ENCODE data around the gene ACTN1. TPM values are rescaled to one million over a fixed set of nuclear protein-coding genes. Genes with fewer than 3 reads are reported as not detected.

Gene ACTN1
- total and polyA plus RNA-seq, 2 experiments from 2014 or later: 121 to 280 TPM

DNA sequence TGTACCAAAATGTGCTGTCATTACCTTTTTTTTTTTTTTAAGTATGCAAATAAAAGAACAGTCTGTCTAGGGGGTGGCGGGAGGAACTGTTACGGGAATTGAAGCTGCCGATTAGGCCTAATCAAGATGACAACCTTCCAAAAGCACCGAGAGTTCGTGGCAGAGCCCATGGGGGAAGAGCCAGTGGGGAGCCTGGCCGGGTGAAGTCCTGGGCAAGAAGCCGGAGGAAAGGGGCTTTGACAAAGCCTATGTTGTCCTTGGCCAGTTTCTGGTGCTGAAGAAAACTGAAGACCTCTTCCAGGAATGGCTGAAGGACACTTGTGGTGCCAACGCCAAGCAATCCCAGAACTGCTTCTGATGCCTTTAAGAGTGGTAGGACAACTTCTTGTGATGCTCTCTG, 42.6 kb downstream of the ACTN1 start:
- Mint-ChIP-seq H3K4me1 (peaks cover 75% of the 10 kb centered on the region), H3K36me3 (ENCODE audit: low read depth) (peaks cover 1% of the 10 kb centered on the region; the same call in 2 of the 3 replicates), H3K4me3 (no peak overlapping the region), H3K27me3 (ENCODE audit: insufficient read depth, low read depth, poor library complexity) (peaks cover 16% of the 10 kb centered on the region), H3K9me3 (no peaks in the 10 kb centered on the region), H3K27ac (no peak overlapping the region)
- no peak overlapping the region for H3K27ac ChIP-seq (ENCODE audit: low read depth)
- no peaks in the 10 kb centered on the region; the same call in 1 of the 2 replicates for H3K36me3 ChIP-seq (ENCODE audit: insufficient read depth)
- H3K4me1 ChIP-seq (ENCODE audit: insufficient read depth): peaks cover 53% of the 10 kb centered on the region
- H3K27me3 ChIP-seq (ENCODE audit: insufficient read depth): no peaks in the 10 kb centered on the region
- H3K4me2 ChIP-seq: no peak overlapping the region
- ATAC-seq (no peak), DNase-seq (ENCODE audit: low spot score) (no peak)
- H3K79me2 ChIP-seq (replicated peaks; ENCODE audit: insufficient read depth): peaks cover 100% of the 10 kb centered on the region
- no peaks in the 10 kb centered on the region for H3K9me2 ChIP-seq (ENCODE audit: insufficient read depth)
- no peak overlapping the region for H2AFZ ChIP-seq
- no peak overlapping the region for H3K4me3 ChIP-seq
- no peaks in the 10 kb centered on the region for H3F3A ChIP-seq (replicated peaks; ENCODE audit: low read depth)
- TF ChIP-seq, protein P1, sequence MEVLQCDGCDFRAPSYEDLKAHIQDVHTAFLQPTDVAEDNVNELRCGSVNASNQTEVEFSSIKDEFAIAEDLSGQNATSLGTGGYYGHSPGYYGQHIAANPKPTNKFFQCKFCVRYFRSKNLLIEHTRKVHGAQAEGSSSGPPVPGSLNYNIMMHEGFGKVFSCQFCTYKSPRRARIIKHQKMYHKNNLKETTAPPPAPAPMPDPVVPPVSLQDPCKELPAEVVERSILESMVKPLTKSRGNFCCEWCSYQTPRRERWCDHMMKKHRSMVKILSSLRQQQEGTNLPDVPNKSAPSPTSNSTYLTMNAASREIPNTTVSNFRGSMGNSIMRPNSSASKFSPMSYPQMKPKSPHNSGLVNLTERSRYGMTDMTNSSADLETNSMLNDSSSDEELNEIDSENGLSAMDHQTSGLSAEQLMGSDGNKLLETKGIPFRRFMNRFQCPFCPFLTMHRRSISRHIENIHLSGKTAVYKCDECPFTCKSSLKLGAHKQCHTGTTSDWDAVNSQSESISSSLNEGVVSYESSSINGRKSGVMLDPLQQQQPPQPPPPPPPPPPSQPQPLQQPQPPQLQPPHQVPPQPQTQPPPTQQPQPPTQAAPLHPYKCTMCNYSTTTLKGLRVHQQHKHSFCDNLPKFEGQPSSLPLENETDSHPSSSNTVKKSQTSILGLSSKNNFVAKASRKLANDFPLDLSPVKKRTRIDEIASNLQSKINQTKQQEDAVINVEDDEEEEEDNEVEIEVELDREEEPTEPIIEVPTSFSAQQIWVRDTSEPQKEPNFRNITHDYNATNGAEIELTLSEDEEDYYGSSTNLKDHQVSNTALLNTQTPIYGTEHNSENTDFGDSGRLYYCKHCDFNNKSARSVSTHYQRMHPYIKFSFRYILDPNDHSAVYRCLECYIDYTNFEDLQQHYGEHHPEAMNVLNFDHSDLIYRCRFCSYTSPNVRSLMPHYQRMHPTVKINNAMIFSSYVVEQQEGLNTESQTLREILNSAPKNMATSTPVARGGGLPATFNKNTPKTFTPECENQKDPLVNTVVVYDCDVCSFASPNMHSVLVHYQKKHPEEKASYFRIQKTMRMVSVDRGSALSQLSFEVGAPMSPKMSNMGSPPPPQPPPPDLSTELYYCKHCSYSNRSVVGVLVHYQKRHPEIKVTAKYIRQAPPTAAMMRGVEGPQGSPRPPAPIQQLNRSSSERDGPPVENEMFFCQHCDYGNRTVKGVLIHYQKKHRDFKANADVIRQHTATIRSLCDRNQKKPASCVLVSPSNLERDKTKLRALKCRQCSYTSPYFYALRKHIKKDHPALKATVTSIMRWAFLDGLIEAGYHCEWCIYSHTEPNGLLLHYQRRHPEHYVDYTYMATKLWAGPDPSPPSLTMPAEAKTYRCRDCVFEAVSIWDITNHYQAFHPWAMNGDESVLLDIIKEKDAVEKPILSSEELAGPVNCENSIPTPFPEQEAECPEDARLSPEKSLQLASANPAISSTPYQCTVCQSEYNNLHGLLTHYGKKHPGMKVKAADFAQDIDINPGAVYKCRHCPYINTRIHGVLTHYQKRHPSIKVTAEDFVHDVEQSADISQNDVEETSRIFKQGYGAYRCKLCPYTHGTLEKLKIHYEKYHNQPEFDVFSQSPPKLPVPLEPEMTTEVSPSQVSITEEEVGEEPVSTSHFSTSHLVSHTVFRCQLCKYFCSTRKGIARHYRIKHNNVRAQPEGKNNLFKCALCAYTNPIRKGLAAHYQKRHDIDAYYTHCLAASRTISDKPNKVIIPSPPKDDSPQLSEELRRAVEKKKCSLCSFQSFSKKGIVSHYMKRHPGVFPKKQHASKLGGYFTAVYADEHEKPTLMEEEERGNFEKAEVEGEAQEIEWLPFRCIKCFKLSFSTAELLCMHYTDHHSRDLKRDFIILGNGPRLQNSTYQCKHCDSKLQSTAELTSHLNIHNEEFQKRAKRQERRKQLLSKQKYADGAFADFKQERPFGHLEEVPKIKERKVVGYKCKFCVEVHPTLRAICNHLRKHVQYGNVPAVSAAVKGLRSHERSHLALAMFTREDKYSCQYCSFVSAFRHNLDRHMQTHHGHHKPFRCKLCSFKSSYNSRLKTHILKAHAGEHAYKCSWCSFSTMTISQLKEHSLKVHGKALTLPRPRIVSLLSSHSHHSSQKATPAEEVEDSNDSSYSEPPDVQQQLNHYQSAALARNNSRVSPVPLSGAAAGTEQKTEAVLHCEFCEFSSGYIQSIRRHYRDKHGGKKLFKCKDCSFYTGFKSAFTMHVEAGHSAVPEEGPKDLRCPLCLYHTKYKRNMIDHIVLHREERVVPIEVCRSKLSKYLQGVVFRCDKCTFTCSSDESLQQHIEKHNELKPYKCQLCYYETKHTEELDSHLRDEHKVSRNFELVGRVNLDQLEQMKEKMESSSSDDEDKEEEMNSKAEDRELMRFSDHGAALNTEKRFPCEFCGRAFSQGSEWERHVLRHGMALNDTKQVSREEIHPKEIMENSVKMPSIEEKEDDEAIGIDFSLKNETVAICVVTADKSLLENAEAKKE (CRISPR knock-in tag; IDR thresholded peaks at IDR 0.05): no peak
- TF ChIP-seq, protein P2, sequence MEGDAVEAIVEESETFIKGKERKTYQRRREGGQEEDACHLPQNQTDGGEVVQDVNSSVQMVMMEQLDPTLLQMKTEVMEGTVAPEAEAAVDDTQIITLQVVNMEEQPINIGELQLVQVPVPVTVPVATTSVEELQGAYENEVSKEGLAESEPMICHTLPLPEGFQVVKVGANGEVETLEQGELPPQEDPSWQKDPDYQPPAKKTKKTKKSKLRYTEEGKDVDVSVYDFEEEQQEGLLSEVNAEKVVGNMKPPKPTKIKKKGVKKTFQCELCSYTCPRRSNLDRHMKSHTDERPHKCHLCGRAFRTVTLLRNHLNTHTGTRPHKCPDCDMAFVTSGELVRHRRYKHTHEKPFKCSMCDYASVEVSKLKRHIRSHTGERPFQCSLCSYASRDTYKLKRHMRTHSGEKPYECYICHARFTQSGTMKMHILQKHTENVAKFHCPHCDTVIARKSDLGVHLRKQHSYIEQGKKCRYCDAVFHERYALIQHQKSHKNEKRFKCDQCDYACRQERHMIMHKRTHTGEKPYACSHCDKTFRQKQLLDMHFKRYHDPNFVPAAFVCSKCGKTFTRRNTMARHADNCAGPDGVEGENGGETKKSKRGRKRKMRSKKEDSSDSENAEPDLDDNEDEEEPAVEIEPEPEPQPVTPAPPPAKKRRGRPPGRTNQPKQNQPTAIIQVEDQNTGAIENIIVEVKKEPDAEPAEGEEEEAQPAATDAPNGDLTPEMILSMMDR (conservative IDR thresholded peaks at IDR 0.05; ENCODE audit: low read depth in 2 of 2): no peak
- TF ChIP-seq STAT1 (IDR thresholded peaks at IDR 0.05; ENCODE audit: unreplicated experiment) (no peak), ZNF331 (CRISPR knock-in tag; IDR thresholded peaks at IDR 0.05; ENCODE audit: low read depth) (no peak), JUNB (IDR thresholded peaks at IDR 0.05; ENCODE audit: unreplicated experiment) (no peak), EZH2phosphoT487 (IDR thresholded peaks at IDR 0.05; ENCODE audit: unreplicated experiment) (no peak), EZH2 (IDR thresholded peaks at IDR 0.05; ENCODE audit: low read depth, unreplicated experiment) (no peak), NANOG (IDR thresholded peaks at IDR 0.05; ENCODE audit: borderline replicate concordance) (no peak), ZNF114 (CRISPR knock-in tag; IDR thresholded peaks at IDR 0.05) (no peak), POLR2AphosphoS5 (IDR thresholded peaks at IDR 0.05; ENCODE audit: low read depth) (no peak), CREB1 (CRISPR knock-in tag; IDR thresholded peaks at IDR 0.05; ENCODE audit: low read depth) (no peak)
- TF ChIP-seq, protein P3, sequence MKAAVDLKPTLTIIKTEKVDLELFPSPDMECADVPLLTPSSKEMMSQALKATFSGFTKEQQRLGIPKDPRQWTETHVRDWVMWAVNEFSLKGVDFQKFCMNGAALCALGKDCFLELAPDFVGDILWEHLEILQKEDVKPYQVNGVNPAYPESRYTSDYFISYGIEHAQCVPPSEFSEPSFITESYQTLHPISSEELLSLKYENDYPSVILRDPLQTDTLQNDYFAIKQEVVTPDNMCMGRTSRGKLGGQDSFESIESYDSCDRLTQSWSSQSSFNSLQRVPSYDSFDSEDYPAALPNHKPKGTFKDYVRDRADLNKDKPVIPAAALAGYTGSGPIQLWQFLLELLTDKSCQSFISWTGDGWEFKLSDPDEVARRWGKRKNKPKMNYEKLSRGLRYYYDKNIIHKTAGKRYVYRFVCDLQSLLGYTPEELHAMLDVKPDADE (IDR thresholded peaks at IDR 0.05): no peak
- TF ChIP-seq, protein P4, sequence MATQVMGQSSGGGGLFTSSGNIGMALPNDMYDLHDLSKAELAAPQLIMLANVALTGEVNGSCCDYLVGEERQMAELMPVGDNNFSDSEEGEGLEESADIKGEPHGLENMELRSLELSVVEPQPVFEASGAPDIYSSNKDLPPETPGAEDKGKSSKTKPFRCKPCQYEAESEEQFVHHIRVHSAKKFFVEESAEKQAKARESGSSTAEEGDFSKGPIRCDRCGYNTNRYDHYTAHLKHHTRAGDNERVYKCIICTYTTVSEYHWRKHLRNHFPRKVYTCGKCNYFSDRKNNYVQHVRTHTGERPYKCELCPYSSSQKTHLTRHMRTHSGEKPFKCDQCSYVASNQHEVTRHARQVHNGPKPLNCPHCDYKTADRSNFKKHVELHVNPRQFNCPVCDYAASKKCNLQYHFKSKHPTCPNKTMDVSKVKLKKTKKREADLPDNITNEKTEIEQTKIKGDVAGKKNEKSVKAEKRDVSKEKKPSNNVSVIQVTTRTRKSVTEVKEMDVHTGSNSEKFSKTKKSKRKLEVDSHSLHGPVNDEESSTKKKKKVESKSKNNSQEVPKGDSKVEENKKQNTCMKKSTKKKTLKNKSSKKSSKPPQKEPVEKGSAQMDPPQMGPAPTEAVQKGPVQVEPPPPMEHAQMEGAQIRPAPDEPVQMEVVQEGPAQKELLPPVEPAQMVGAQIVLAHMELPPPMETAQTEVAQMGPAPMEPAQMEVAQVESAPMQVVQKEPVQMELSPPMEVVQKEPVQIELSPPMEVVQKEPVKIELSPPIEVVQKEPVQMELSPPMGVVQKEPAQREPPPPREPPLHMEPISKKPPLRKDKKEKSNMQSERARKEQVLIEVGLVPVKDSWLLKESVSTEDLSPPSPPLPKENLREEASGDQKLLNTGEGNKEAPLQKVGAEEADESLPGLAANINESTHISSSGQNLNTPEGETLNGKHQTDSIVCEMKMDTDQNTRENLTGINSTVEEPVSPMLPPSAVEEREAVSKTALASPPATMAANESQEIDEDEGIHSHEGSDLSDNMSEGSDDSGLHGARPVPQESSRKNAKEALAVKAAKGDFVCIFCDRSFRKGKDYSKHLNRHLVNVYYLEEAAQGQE (IDR thresholded peaks at IDR 0.05; ENCODE audit: unreplicated experiment): no peak
- peaks cover 73% of the 10 kb centered on the region for H4K20me1 ChIP-seq (replicated peaks; ENCODE audit: insufficient read depth)
